KMS-11 (cell line): ENCODE data around the gene TVP23C.

ENCODE experiments used
- H2AFZ ChIP-seq: fragments of 200-600 bp; sonication (generic); 2 replicates; pipeline ENCODE4 v1.6.1; 2016; ENCODE audit warnings: antibody characterized with exemption, mixed run types, low read depth
- H3K27ac ChIP-seq: fragments of 200-600 bp; sonication (generic); 2 replicates; pipeline ENCODE4 v1.6.1; 2016; ENCODE audit warnings: mild to moderate bottlenecking, mixed run types
- H3K27me3 ChIP-seq: fragments of 200-600 bp; sonication (generic); 2 replicates; pipeline ENCODE4 v1.6.1; 2017; ENCODE audit warnings: mild to moderate bottlenecking, low read depth, mixed run types, moderate library complexity; ENCODE audit not compliant: insufficient read depth
- H3K36me3 ChIP-seq: fragments of 200-600 bp; sonication (generic); 2 replicates; pipeline ENCODE4 v1.6.1; 2017; ENCODE audit warnings: mild to moderate bottlenecking, mixed run types; ENCODE audit not compliant: insufficient read depth
- H3K4me1 ChIP-seq: fragments of 200-600 bp; sonication (generic); 2 replicates; pipeline ENCODE4 v1.6.1; 2016; ENCODE audit warnings: mild to moderate bottlenecking, low read depth, mixed run types; ENCODE audit not compliant: poor library complexity, severe bottlenecking
- H3K4me2 ChIP-seq: fragments of 200-600 bp; sonication (generic); 2 replicates; pipeline ENCODE4 v1.7.0; 2016; ENCODE audit warnings: mild to moderate bottlenecking, mixed run types
- H3K4me3 ChIP-seq: fragments of 200-600 bp; sonication (generic); IDR thresholded peaks from 2 replicates; pipeline ENCODE4 v1.6.1; 2017; ENCODE audit warnings: low read depth, low read length, mixed read lengths; ENCODE audit not compliant: insufficient read depth
- H3K79me2 ChIP-seq: fragments of 200-600 bp; sonication (generic); 2 replicates; pipeline ENCODE4 v1.6.1; 2016; ENCODE audit warnings: low read depth, mixed run types; ENCODE audit not compliant: insufficient read depth
- H3K9ac ChIP-seq: fragments of 200-600 bp; sonication (generic); 2 replicates; pipeline ENCODE4 v1.6.1; 2016; ENCODE audit warnings: mild to moderate bottlenecking, mixed run types
- H4K20me1 ChIP-seq: fragments of 200-600 bp; sonication (generic); 2 replicates; pipeline ENCODE4 v1.6.1; 2016; ENCODE audit warnings: mild to moderate bottlenecking, mixed run types; ENCODE audit not compliant: insufficient read depth
- TF ChIP-seq, protein P1 (sequence below): fragments of 200-600 bp; sonication (generic); conservative IDR thresholded peaks from 2 replicates; pipeline ENCODE4 v1.6.1; 2017; ENCODE audit warnings: low read depth, mild to moderate bottlenecking, antibody characterized with exemption, low read length, moderate library complexity, mixed read lengths

The TVP23C gene

GRCh38 chr17:15456972-15457722 lies 106.1 kb downstream of the TVP23C start:
- Histone ChIP-seq H3K27ac (no peak overlapping the region), H3K27me3 (no peaks in the 10 kb centered on the region), H3K4me3 (no peak overlapping the region), H4K20me1 (no peaks in the 10 kb centered on the region), H3K4me1 (no peaks in the 10 kb centered on the region), H3K79me2 (no peaks in the 10 kb centered on the region), H3K36me3 (no peaks in the 10 kb centered on the region), H3K4me2 (no peak overlapping the region), H2AFZ (no peak overlapping the region), H3K9ac (no peak overlapping the region)
- TF ChIP-seq, protein P1, sequence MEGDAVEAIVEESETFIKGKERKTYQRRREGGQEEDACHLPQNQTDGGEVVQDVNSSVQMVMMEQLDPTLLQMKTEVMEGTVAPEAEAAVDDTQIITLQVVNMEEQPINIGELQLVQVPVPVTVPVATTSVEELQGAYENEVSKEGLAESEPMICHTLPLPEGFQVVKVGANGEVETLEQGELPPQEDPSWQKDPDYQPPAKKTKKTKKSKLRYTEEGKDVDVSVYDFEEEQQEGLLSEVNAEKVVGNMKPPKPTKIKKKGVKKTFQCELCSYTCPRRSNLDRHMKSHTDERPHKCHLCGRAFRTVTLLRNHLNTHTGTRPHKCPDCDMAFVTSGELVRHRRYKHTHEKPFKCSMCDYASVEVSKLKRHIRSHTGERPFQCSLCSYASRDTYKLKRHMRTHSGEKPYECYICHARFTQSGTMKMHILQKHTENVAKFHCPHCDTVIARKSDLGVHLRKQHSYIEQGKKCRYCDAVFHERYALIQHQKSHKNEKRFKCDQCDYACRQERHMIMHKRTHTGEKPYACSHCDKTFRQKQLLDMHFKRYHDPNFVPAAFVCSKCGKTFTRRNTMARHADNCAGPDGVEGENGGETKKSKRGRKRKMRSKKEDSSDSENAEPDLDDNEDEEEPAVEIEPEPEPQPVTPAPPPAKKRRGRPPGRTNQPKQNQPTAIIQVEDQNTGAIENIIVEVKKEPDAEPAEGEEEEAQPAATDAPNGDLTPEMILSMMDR = no peak

DNA sequence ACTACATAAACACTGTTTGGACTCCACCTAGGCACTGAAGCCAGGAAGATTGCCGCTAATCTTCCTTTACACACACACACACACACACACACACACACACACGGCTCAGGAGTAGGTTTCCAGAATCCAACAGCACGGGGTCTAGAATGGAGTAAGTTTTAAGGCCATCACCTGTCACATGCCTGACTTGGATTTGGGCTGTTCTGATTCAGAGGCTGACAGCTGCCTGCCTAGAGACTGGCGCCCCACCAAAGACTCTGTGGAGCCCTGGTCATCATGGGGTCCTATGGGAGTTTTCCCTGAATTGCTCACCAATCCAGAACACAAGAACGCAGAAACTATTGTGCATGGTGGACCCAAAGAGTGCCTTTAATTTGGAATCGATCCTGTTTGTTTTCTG lies 106.8 kb downstream of the TVP23C start:
- H3K4me2 ChIP-seq = no peak overlapping the region
- TF ChIP-seq, protein P1 = no peak
- H3K27ac ChIP-seq = no peak overlapping the region
- no peaks in the 10 kb centered on the region for H4K20me1 ChIP-seq
- no peak overlapping the region for H2AFZ ChIP-seq
- no peak overlapping the region for H3K4me3 ChIP-seq
- no peaks in the 10 kb centered on the region for H3K27me3 ChIP-seq
- H3K4me1 ChIP-seq = no peaks in the 10 kb centered on the region
- H3K9ac ChIP-seq = no peak overlapping the region
- H3K36me3 ChIP-seq = no peaks in the 10 kb centered on the region
- H3K79me2 ChIP-seq = no peaks in the 10 kb centered on the region

GRCh38 chr17:15454346-15454745 lies 108.9 kb downstream of the TVP23C start:
- no peak overlapping the region for H3K27ac ChIP-seq
- no peak overlapping the region for H3K4me3 ChIP-seq
- no peaks in the 10 kb centered on the region for H3K79me2 ChIP-seq
- no peak overlapping the region for H3K4me2 ChIP-seq
- no peak overlapping the region for H2AFZ ChIP-seq
- no peaks in the 10 kb centered on the region for H4K20me1 ChIP-seq
- no peak overlapping the region for H3K9ac ChIP-seq
- no peaks in the 10 kb centered on the region for H3K27me3 ChIP-seq
- H3K4me1 ChIP-seq = no peaks in the 10 kb centered on the region
- TF ChIP-seq, protein P1 = no peak
- no peaks in the 10 kb centered on the region for H3K36me3 ChIP-seq

DNA sequence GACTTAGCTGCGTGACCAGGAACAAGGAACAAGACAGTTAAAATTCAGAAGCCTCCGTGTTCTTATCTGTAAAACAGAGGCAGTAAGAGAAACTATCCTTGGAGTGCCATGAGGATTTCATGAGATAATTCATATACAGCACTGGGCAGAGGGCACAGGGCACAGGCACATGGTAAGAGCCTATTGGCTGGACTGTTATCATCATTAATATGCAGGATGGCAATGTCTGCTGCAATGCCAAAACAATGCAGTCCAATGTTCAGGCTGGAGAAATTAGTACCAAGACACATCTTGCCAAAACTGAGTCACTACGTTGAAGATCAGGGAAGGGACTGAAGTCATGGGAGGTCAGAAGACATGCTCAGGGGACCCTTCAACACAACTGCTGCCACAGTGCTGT lies 109.5 kb downstream of the TVP23C start:
- Histone ChIP-seq H3K4me1 (no peaks in the 10 kb centered on the region), H3K4me2 (no peak overlapping the region), H3K4me3 (no peak overlapping the region), H3K27ac (no peak overlapping the region), H3K36me3 (no peaks in the 10 kb centered on the region), H4K20me1 (no peaks in the 10 kb centered on the region), H3K79me2 (no peaks in the 10 kb centered on the region), H3K27me3 (no peaks in the 10 kb centered on the region), H3K9ac (no peak overlapping the region), H2AFZ (no peak overlapping the region)
- TF ChIP-seq, protein P1 = no peak
